Thymus (tissue), 11 donors: ENCODE results near the gene DES. TPM values are rescaled to one million over a fixed set of nuclear protein-coding genes. Genes with fewer than 3 reads are reported as not detected.
A peak's percentile ranks its signal among the peaks of the same experiment; 100 is the strongest.

Source experiments
- DNase-seq, 9 donors: peaks; one replicate each; pipeline ENCODE4 v3.0.0-alpha.2; 2013; ENCODE audit warnings: low spot score in 9 of 9, low read depth in 6 of 9, missing footprints in 1 of 9
- H3K27ac ChIP-seq, 2 donors: one replicate each; pipeline ENCODE4 v1.5.1; 2013; ENCODE audit warnings: control low read depth in 1 of 2, low read depth in 1 of 2, low read length in 1 of 2, mild to moderate bottlenecking in 1 of 2, moderate library complexity in 1 of 2
- H3K27me3 ChIP-seq, 2 donors: one replicate each; pipeline ENCODE4 v1.5.1; 2013; ENCODE audit warnings: low read length in 1 of 2; ENCODE audit not compliant: control insufficient read depth in 2 of 2, insufficient read depth in 1 of 2
- H3K36me3 ChIP-seq, 2 donors: one replicate each; pipeline ENCODE4 v1.5.1; 2013; ENCODE audit warnings: low read length in 1 of 2, mild to moderate bottlenecking in 1 of 2, moderate library complexity in 1 of 2; ENCODE audit not compliant: control insufficient read depth in 2 of 2, insufficient read depth in 2 of 2
- H3K4me1 ChIP-seq, 2 donors: one replicate each; pipeline ENCODE4 v1.5.1; 2013; ENCODE audit warnings: low read length in 2 of 2; ENCODE audit not compliant: control insufficient read depth in 2 of 2, insufficient read depth in 2 of 2
- H3K4me3 ChIP-seq, 2 donors: one replicate each; pipeline ENCODE4 v1.5.1; 2013; ENCODE audit warnings: low read length in 2 of 2, control low read depth in 1 of 2, mild to moderate bottlenecking in 1 of 2
- H3K9me3 ChIP-seq, 2 donors: one replicate each; pipeline ENCODE4 v1.5.1; 2013; ENCODE audit warnings: low read length in 1 of 2, mild to moderate bottlenecking in 1 of 2; ENCODE audit not compliant: control insufficient read depth in 2 of 2, insufficient read depth in 1 of 2
- WGBS: extraction: QIAGEN DNeasy Blood & Tissue Kit; methylation state at CpG from one replicate; pipeline ENCODE4 v1.1.7; 2013; 5-methylcytosine and 5-hydroxymethylcytosine counted together
- polyA plus RNA-seq: library from polyadenylated mRNA; stranded (reverse); fragments of 200-250 nt; gene quantifications from one replicate; pipeline ENCODE4 v1.2.3, GENCODE V29; 2013
- total RNA-seq: library from RNA; stranded (reverse); fragments of 120-200 nt; gene quantifications from one replicate; pipeline ENCODE4 v1.2.4, GENCODE V29; 2013
- donor health status: healthy.

Gene DES
- total and polyA plus RNA-seq, 2 donors: 3.4 to 21.6 TPM

- Histone ChIP-seq H3K4me1 (peaks cover 0 to 7% of the 10 kb centered on the region in 2 donors), H3K4me3 (no peak overlapping the region), H3K36me3 (no peaks in the 10 kb centered on the region), H3K27ac (no peak overlapping the region), H3K9me3 (peaks cover 0 to 5% of the 10 kb centered on the region in 2 donors), H3K27me3 (peaks cover 32 to 95% of the 10 kb centered on the region in 2 donors)
- no peak for DNase-seq
- WGBS: 95% methylated on average over 6 of the region's 6 CpGs
Observed at GRCh38 chr2:219440388-219441256, 22.4 kb downstream of the DES start.

GRCh38 chr2:219441451-219442255 lies 23.5 kb downstream of the DES start:
- H3K36me3 ChIP-seq: no peaks in the 10 kb centered on the region
- DNase-seq: peak in 5 of 9 donors; percentile 35 to 69 (median 44)
- peaks cover 31 to 95% of the 10 kb centered on the region in 2 donors for H3K27me3 ChIP-seq
- H3K4me3 ChIP-seq: peak overlapping the region in 1 of 2 donors; percentile 57
- H3K4me1 ChIP-seq: peaks cover 0 to 7% of the 10 kb centered on the region in 2 donors
- H3K27ac ChIP-seq: no peak overlapping the region
- 2% methylated on average over 78 of the region's 78 CpGs for WGBS
- H3K9me3 ChIP-seq: peaks cover 0 to 5% of the 10 kb centered on the region in 2 donors

- no peak for DNase-seq
- 11% methylated on average over 35 of the region's 35 CpGs for WGBS
- Histone ChIP-seq H3K27ac (no peak overlapping the region), H3K27me3 (peaks cover 35 to 95% of the 10 kb centered on the region in 2 donors), H3K4me3 (peak overlapping the region in 1 of 2 donors; percentile 57), H3K9me3 (peaks cover 0 to 5% of the 10 kb centered on the region in 2 donors), H3K4me1 (peaks cover 0 to 7% of the 10 kb centered on the region in 2 donors), H3K36me3 (no peaks in the 10 kb centered on the region)
Observed at GRCh38 chr2:219442256-219443015, 24.3 kb downstream of the DES start.

GRCh38 chr2:219443016-219443696 lies 25.0 kb downstream of the DES start:
- Histone ChIP-seq H3K27me3 (peaks cover 39 to 95% of the 10 kb centered on the region in 2 donors), H3K9me3 (peaks cover 0 to 5% of the 10 kb centered on the region in 2 donors), H3K36me3 (no peaks in the 10 kb centered on the region), H3K4me1 (peaks cover 0 to 7% of the 10 kb centered on the region in 2 donors), H3K27ac (no peak overlapping the region), H3K4me3 (no peak overlapping the region)
- DNase-seq: no peak
- WGBS: 94% methylated on average over 12 of the region's 12 CpGs

GRCh38 chr2:219443697-219444023 lies 25.5 kb downstream of the DES start:
- Histone ChIP-seq H3K27ac (no peak overlapping the region), H3K4me1 (peaks cover 0 to 7% of the 10 kb centered on the region in 2 donors), H3K9me3 (peaks cover 0 to 5% of the 10 kb centered on the region in 2 donors), H3K4me3 (no peak overlapping the region), H3K36me3 (no peaks in the 10 kb centered on the region), H3K27me3 (peaks cover 44 to 95% of the 10 kb centered on the region in 2 donors)
- no peak for DNase-seq
- 98% methylated on average over 3 of the region's 3 CpGs for WGBS

GRCh38 chr2:219444566-219445091 lies 26.5 kb downstream of the DES start:
- H3K9me3 ChIP-seq: peaks cover 0 to 5% of the 10 kb centered on the region in 2 donors
- DNase-seq: no peak
- WGBS: 94% methylated on average over 23 of the region's 23 CpGs
- peaks cover 0 to 7% of the 10 kb centered on the region in 2 donors for H3K4me1 ChIP-seq
- peaks cover 54 to 96% of the 10 kb centered on the region in 2 donors for H3K27me3 ChIP-seq
- H3K4me3 ChIP-seq: no peak overlapping the region
- H3K36me3 ChIP-seq: no peaks in the 10 kb centered on the region
- H3K27ac ChIP-seq: no peak overlapping the region

GRCh38 chr2:219445220-219445640 lies 27.1 kb downstream of the DES start:
- H3K9me3 ChIP-seq: peaks cover 0 to 5% of the 10 kb centered on the region in 2 donors
- no peak overlapping the region for H3K4me3 ChIP-seq
- no peak overlapping the region for H3K27ac ChIP-seq
- WGBS: 89% methylated on average over 5 of the region's 5 CpGs
- H3K27me3 ChIP-seq: peaks cover 56 to 96% of the 10 kb centered on the region in 2 donors
- DNase-seq: no peak
- H3K36me3 ChIP-seq: no peaks in the 10 kb centered on the region
- peaks cover 0 to 7% of the 10 kb centered on the region in 2 donors for H3K4me1 ChIP-seq

- Histone ChIP-seq H3K9me3 (peaks cover 0 to 4% of the 10 kb centered on the region in 2 donors), H3K4me3 (no peak overlapping the region), H3K4me1 (peaks cover 0 to 6% of the 10 kb centered on the region in 2 donors), H3K27me3 (peaks cover 56 to 96% of the 10 kb centered on the region in 2 donors), H3K27ac (no peak overlapping the region), H3K36me3 (no peaks in the 10 kb centered on the region)
- no peak for DNase-seq
- WGBS: 34% methylated on average over 6 of the region's 6 CpGs
Observed at GRCh38 chr2:219446101-219446504, 27.9 kb downstream of the DES start.
